ENCODE results near the gene IL13. TPM values are rescaled to one million over a fixed set of nuclear protein-coding genes. Genes with fewer than 3 reads are reported as not detected.
"Not testable (repeated sequence)": the region's sequence is repeated elsewhere in the genome, so short reads cannot be mapped to it uniquely, and the experiment has no call there.

IL13 gene
- not detected in 2 replicates for total RNA-seq (2014; rRNA removed; shearing (Covaris generic))
- polyA plus RNA-seq (2015; cell fraction: cytosol; rRNA removed): not detected in 2 replicates
- polyA plus RNA-seq (2015; cell fraction: nucleus; rRNA removed): 0.60 TPM in 1 of 2 replicates, not detected in the other

DNA sequence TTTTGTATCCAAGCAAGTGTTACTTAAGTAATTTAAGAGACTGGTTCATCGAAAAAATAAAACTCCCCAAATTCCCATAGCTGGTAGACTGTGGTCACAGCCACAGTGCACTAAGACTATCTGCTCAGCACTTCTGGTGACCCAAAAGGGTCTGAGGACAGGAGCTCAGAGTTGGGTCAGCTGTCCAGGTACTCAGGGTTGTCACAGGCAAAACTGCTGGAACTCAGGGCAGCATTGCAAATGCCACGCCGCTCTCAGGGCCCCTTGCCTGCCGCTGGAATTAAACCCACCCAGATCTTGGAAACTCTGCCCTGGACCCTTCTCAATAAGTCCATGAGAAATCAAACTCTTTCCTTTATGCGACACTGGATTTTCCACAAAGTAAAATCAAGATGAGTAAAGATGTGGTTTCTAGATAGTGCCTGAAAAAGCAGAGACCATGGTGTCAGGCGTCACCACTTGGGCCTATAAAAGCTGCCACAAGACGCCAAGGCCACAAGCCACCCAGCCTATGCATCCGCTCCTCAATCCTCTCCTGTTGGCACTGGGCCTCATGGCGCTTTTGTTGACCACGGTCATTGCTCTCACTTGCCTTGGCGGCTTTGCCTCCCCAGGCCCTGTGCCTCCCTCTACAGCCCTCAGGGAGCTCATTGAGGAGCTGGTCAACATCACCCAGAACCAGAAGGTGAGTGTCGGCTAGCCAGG lies at the start of gene IL13:
Gene IL13 (plus strand): TSS at position 498 of the 705 bp plus-strand sequence. CDS start 14 bp downstream, at position 512.
- DNase-seq (ENCODE audit: low read depth): no peak

DNA sequence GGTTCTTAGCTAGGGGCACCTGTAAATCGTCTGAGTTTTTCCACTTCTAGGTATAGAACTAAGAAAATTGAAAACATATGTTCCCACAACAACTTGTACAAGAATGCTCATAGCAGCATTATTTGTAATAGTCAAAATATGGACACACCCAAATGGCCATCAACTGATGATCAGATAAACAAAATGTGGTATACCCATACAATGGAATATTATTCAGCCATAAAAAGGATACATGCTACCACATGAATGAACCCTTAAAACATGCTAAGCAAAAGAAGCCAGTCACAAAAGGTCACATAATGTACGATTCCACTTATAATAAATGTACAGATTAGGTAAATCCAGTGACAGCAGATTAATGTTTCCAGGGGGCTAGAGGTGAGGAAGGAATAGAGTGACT lies 46.0 kb upstream of the IL13 start:
- DNase-seq (ENCODE audit: low read depth): no peak

DNA sequence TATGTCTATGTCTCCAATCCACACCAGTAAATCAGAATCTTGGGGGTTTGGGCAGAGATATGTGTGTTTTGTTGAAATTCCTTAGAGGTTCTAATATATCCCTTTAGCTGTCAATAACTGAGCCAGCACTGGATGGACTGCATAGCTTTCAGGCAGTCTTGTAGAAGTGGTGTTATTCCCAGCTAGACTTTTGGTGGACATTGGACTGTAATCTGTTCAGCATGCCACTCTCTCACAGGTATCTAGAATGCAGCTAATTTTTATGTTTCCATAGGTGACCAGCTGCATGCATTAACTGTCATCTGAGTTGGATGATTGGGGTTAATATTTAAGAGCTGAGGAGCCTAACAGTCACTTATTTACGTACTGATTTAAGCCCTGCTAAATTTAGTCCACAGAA lies 45.1 kb upstream of the IL13 start:
- no peak for DNase-seq (ENCODE audit: low read depth)

GRCh38 chr5:132621699-132622098 lies 36.3 kb upstream of the IL13 start:
- DNase-seq (ENCODE audit: low read depth): no peak

DNA sequence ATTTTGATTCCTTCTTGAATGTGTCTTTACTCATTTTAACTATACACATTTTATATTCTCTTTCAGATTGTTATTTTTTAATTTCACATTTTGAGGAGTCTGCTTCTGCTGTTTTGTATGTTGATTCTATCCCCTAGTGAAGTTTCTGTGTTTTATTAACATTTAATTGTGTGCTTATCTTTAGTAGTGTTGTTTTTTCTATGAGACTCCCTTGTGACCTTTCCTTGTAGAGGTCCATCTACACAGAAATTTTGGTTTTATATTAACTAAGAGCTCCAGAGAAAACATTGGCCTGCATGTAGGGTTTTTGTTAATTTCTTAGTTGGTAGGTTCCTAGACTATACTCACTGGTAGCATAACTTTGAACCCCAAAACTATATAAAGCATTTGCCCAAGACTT lies 35.4 kb upstream of the IL13 start:
- no peak for DNase-seq (ENCODE audit: low read depth)

DNA sequence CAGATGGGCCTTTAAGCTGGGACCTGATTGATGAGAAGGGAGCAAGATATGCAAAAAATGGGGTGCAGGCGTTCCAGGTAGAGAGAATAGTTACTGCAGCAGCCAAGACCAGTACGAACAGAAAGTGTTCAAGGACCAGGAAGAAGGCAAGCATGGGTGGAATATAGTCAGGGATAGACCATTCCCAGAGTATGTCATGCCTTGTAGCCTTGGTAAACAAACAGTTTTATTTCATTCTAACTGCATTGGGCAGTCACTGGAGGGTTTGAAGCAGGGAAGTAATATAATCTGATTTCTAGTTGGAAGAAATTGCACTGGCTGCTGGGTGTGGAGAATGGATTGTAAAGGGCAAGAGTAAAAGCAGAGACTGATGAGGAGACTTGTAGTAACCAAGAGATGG lies 30.5 kb upstream of the IL13 start:
- no peak for DNase-seq (ENCODE audit: low read depth)

DNA sequence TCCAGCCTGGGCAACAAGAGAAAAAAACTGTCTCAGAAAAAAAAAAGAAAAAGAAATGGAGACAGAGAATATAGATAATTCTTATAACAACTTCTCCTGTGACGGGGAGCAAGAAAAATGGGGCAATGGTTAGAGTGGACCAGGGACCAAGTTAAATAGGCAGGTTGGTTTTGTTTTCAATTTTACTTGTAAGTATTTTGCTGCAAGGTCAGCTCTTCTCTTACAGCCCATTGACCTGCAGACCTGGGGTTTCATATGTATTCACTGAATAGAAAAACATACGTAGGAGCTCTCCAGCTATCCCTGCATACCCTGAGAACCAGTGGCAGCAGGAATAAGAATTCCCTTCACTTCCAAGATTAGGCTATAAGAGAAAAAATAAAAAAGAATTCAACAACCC lies 29.2 kb upstream of the IL13 start:
- DNase-seq (ENCODE audit: low read depth): no peak

- no peak for DNase-seq (ENCODE audit: low read depth)
Observed at GRCh38 chr5:132629230-132629944, 28.6 kb upstream of the IL13 start.

GRCh38 chr5:132633587-132633986 lies 24.4 kb upstream of the IL13 start:
- DNase-seq (ENCODE audit: low read depth): not testable (repeated sequence)

DNA sequence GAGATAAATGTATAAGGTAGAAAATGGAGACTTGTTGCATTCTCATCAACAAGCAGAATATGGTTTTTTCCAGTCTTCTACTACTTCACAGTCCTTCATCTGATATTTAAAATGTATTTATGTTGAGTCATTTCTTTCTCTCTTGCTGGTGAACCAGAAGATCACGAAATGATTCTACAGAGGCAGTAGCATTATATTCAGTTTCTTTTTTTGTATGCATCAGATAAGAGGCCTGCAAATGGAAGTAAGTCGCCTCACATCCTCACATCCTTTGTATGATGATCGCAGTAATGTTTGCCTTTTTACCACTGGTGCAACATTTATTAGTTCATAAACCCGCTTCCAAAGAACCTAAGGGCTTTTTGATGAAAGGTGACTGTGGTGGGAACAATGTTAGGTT lies 22.1 kb upstream of the IL13 start:
- DNase-seq (ENCODE audit: low read depth): no peak

GRCh38 chr5:132637241-132637640 lies 20.7 kb upstream of the IL13 start:
- DNase-seq (ENCODE audit: low read depth): no peak

GRCh38 chr5:132639706-132640130 lies 18.3 kb upstream of the IL13 start:
- DNase-seq (ENCODE audit: low read depth): no peak

- DNase-seq (ENCODE audit: low read depth): no peak
Observed at GRCh38 chr5:132640613-132641012, 17.4 kb upstream of the IL13 start.

- no peak for DNase-seq (ENCODE audit: low read depth)
Observed at GRCh38 chr5:132641241-132641723, 16.7 kb upstream of the IL13 start.

GRCh38 chr5:132641841-132642240 lies 16.1 kb upstream of the IL13 start:
- no peak for DNase-seq (ENCODE audit: low read depth)

DNA sequence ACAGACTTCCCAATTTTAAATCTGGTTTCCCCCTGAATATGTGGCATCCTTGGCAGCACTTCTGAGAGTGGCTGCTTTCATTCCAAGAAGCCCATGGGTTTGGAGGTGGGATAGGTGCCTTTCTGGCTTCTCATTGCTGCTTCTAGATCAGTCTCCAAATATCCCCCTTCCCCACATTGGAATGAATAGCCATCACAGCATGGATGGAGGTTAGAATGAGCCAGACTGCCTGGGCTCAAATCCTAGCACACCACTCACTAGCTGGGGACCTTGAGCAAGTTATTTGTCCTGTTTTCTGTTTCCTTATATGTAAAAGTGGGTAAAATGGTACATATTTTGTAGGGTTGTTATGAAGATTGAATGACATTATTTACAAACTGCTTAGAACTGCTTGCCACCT lies 13.8 kb upstream of the IL13 start:
- no peak for DNase-seq (ENCODE audit: low read depth)

DNA sequence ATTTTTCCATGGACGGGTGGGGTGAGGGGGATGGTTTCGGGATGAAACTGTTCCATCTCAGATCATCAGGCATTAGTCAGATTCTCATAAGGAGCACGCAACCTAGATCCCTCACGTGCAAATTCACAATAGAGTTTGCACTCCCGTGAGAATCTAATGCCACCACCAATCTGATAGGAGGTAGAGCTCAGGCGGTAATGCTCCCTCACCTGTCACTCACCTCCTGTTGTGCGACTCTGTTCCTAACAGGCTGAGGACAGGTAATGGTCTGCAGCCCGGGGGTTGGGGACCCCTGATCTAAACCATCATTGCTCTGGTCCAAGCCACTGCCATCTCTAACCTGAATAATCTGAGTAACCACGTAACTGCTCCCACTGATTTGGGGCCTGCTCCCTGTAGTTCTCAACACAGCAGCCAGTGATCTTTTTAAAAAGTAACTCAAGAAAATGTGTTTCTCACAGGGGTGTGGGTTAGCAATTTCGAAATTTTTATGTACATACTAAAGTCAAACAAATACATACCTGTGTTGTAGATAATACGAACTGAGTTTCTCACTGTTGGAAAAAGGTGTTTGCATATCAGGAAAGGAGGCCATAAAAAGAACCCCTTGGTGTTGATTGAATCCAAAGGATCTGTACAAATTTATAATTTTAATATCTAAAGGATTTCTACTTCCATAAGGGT lies 11.2 kb upstream of the IL13 start:
- no peak for DNase-seq (ENCODE audit: low read depth)

DNA sequence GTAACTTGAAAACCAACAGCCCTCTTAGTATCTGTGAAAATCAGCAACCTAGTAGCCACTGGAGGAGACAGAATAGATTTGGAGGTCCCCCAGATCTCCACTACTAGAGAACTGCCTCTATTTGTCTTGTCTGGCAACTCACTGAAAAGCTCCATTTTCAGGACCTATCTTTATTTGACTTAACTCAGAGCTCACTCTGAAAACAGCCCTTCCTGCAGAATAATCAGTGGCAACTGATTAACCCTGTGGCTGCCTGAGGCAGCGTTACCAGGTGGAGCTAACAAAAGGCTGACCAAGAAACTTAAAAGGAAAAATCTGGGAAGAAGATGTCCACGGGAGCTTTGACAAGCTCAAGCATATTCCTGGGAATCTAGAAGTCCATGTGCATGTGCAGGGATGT lies 10.5 kb upstream of the IL13 start:
- no peak for DNase-seq (ENCODE audit: low read depth)

GRCh38 chr5:132648355-132648754 lies 9.6 kb upstream of the IL13 start:
- DNase-seq (ENCODE audit: low read depth): no peak

- DNase-seq (ENCODE audit: low read depth): no peak
Observed at GRCh38 chr5:132651838-132652469, 6.0 kb upstream of the IL13 start.

DNA sequence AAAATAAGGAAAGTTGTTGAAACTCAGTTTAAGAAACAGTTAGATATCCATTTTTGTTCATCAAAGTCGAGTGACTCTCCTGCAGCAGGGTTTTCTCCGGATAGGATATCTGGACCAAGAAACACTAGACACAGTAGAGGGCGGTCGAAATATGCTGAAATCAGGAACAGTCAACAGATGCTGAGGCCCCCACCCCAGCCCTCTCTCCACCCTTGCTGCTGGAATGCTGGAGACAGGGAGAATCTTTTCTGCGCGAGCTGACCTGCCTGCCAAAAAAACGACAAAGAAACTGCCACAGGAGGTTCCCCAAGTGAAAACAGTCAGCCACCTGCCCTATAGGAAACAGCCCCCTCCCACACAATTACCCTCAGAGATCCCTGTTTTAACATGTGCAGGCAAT lies 4.3 kb upstream of the IL13 start:
- no peak for DNase-seq (ENCODE audit: low read depth)

Data from HT1080 (cell line).